HEK293T (cell line): Measurements from ENCODE around the gene PSEN1.

Source experiments
- ARNT ChIP-seq: fragments of 450-650 bp; IDR thresholded peaks from 2 replicates; pipeline ENCODE4 v1.6.1; 2017; ENCODE audit warnings: mild to moderate bottlenecking
- BHLHE40 ChIP-seq: fragments of 450-650 bp; IDR thresholded peaks from 2 replicates; pipeline ENCODE4 v1.6.1; 2016; ENCODE audit warnings: mild to moderate bottlenecking, moderate library complexity, borderline replicate concordance
- ELF4 ChIP-seq: fragments of 450-650 bp; IDR thresholded peaks from 2 replicates; pipeline ENCODE4 v1.6.1; 2017; ENCODE audit warnings: antibody characterized with exemption
- FOXM1 ChIP-seq: fragments of 450-650 bp; IDR thresholded peaks from 2 replicates; pipeline ENCODE4 v1.6.1; 2017; ENCODE audit warnings: mild to moderate bottlenecking, borderline replicate concordance
- HDGF ChIP-seq: fragments of 450-650 bp; IDR thresholded peaks from 2 replicates; pipeline ENCODE4 v1.6.1; 2017; ENCODE audit warnings: antibody characterized with exemption, borderline replicate concordance
- LEF1 ChIP-seq: fragments of 450-650 bp; IDR thresholded peaks from 2 replicates; pipeline ENCODE4 v1.6.1; 2017; ENCODE audit warnings: mild to moderate bottlenecking, borderline replicate concordance
- NFRKB ChIP-seq: fragments of 450-650 bp; IDR thresholded peaks from 2 replicates; pipeline ENCODE4 v1.6.1; 2016; ENCODE audit warnings: mild to moderate bottlenecking, moderate library complexity
- PKNOX1 ChIP-seq: fragments of 450-650 bp; IDR thresholded peaks from 2 replicates; pipeline ENCODE4 v1.6.1; 2016
- SP1 ChIP-seq: fragments of 450-650 bp; IDR thresholded peaks from 2 replicates; pipeline ENCODE4 v1.6.1; 2017
- SUZ12 ChIP-seq: fragments of 450-650 bp; IDR thresholded peaks from 2 replicates; pipeline ENCODE4 v1.6.1; 2016; ENCODE audit warnings: mild to moderate bottlenecking
- TARDBP ChIP-seq: fragments of 450-650 bp; IDR thresholded peaks from 2 replicates; pipeline ENCODE4 v1.6.1; 2016
- ZNF384 ChIP-seq: fragments of 450-650 bp; IDR thresholded peaks from 2 replicates; pipeline ENCODE4 v1.6.1; 2016

DNA sequence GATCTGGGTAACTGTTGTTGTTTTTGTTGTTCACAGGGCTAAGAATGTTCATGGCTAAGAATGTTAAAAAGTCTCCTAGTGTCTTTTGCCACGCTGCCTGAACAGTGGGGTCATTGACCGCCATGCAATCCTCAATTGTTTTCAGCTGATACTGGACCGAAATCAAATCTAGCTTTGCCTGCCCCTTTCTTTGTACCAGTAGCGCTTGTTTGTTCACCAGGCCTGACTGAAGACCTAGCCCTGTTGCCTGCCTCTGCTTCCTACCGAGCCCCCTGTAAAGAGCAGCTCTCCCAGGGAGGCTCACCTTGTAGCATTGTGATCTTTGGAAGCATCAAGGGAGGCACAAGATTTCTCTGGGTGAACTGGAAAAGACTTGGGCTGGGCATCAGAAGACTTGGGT is 6.7 kb downstream of the PSEN1 start:
- TF ChIP-seq NFRKB (no peak), SUZ12 (no peak), FOXM1 (no peak), ARNT (no peak), ZNF384 (no peak), SP1 (no peak), LEF1 (no peak), TARDBP (no peak), PKNOX1 (no peak), ELF4 (no peak), HDGF (no peak), BHLHE40 (no peak)
